Endothelial cell (in vitro differentiated cells): ENCODE data around the gene RBM18. TPM values are rescaled to one million over a fixed set of nuclear protein-coding genes. Genes with fewer than 3 reads are reported as not detected.

Experiments
- DNase-seq: peaks from one replicate; pipeline ENCODE4 v3.0.0; 2021; ENCODE audit warnings: low spot score
- H3K27ac Mint-ChIP-seq: one replicate; pipeline ENCODE4 v1.8.0; 2021; ENCODE audit warnings: mixed read lengths, inconsistent platforms; ENCODE audit not compliant: unreplicated experiment
- H3K27me3 Mint-ChIP-seq: one replicate; pipeline ENCODE4 v1.8.0; 2021; ENCODE audit warnings: mild to moderate bottlenecking, moderate library complexity, mixed read lengths, inconsistent platforms; ENCODE audit not compliant: unreplicated experiment
- H3K36me3 Mint-ChIP-seq: one replicate; pipeline ENCODE4 v1.8.0; 2021; ENCODE audit warnings: mild to moderate bottlenecking, low read depth, mixed read lengths, inconsistent platforms; ENCODE audit not compliant: unreplicated experiment
- H3K4me1 Mint-ChIP-seq: one replicate; pipeline ENCODE4 v1.8.0; 2021; ENCODE audit warnings: mild to moderate bottlenecking, mixed read lengths, inconsistent platforms; ENCODE audit not compliant: unreplicated experiment
- H3K4me3 Mint-ChIP-seq: one replicate; pipeline ENCODE4 v1.8.0; 2021; ENCODE audit warnings: mild to moderate bottlenecking, mixed read lengths, inconsistent platforms; ENCODE audit not compliant: unreplicated experiment
- H3K9me3 Mint-ChIP-seq: one replicate; pipeline ENCODE4 v1.8.0; 2021; ENCODE audit warnings: mixed read lengths, inconsistent platforms; ENCODE audit not compliant: unreplicated experiment
- total RNA-seq: library from RNA; stranded (reverse); fragmentation: NEBNext Ultra II Directional; extraction: Animal tissue kit (Norgen Biotek cat#: 25700); gene quantifications from one replicate; pipeline ENCODE4 v1.2.1, GENCODE V29; 2021; ENCODE audit not compliant: unreplicated experiment
- TF ChIP-seq, protein P1 (sequence below): fragments of 200-600 bp; sonication (generic); IDR thresholded peaks from one replicate; pipeline ENCODE4 v1.5.0; 2021; ENCODE audit warnings: antibody characterized with exemption; ENCODE audit not compliant: unreplicated experiment

Gene RBM18
- total RNA-seq, 1 donor from 2014 or later, result 22.2 TPM

DNA sequence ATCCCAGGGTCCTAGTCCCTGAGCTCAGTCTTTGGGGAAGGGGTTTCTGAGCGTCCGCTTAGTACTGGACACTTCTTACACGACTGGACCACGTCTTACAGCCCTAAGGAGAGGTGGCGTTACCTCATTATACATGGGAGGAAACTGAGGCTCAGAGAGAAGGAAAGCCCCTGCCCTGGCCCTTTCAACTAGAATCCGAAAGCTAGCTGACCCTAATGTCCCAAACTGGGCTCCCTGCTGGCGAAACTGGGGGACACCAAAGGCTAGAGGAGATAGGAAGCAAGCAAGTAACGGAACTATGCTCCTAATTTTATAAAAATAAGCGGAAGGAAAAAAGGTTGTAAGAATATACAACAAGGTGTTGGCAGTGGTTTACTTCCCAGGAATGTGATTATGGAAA is 50.1 kb downstream of the RBM18 start:
- peaks cover 22% of the 10 kb centered on the region for H3K27me3 Mint-ChIP-seq
- H3K27ac Mint-ChIP-seq, result peak overlapping the region; percentile 77
- DNase-seq, result no peak
- no peaks in the 10 kb centered on the region for H3K9me3 Mint-ChIP-seq
- H3K4me1 Mint-ChIP-seq, result peaks cover 26% of the 10 kb centered on the region
- H3K4me3 Mint-ChIP-seq, result peak overlapping the region; percentile 79
- TF ChIP-seq, protein P1, sequence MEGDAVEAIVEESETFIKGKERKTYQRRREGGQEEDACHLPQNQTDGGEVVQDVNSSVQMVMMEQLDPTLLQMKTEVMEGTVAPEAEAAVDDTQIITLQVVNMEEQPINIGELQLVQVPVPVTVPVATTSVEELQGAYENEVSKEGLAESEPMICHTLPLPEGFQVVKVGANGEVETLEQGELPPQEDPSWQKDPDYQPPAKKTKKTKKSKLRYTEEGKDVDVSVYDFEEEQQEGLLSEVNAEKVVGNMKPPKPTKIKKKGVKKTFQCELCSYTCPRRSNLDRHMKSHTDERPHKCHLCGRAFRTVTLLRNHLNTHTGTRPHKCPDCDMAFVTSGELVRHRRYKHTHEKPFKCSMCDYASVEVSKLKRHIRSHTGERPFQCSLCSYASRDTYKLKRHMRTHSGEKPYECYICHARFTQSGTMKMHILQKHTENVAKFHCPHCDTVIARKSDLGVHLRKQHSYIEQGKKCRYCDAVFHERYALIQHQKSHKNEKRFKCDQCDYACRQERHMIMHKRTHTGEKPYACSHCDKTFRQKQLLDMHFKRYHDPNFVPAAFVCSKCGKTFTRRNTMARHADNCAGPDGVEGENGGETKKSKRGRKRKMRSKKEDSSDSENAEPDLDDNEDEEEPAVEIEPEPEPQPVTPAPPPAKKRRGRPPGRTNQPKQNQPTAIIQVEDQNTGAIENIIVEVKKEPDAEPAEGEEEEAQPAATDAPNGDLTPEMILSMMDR, result no peak
- peaks cover 24% of the 10 kb centered on the region for H3K36me3 Mint-ChIP-seq

DNA sequence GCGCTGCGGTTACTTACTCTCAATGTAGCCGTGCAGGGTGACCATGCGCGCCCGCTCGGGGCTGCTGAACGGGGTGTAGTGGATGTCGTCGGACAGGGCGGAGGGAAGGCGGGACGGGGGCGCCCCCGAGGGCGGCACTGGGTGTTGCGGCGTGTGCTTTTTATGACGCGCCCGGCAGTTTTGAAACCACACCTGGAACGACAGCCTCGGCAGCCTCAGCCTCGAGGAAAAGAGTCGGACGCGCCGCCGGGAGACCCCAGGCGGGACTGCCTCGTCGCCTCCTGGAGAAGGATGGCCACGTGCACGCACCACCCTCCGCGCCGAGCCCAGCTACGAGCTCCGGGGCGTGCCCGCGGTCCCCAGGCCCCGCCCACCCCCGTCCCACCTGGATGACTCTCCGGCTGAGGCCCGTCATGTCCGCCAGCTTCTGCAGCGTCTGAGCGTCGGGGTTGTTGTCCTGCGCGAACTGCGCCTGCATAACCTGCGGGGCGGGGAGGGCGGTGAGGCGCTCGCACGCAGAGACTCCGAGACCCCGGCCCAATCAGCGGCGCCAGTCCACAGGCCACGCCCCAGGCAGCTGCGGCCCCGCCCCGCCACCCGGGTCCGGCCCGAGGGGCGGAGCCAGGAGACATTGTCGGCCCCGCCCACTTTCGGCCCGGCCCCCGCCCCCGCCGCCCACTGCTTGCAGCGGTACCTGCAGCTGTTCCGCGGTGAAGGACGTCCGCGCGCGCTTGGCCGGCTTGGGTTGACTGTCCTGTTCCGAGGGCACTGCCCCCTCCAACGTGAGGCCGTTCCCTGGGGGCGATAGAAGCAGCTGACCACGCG is 50.8 kb downstream of the RBM18 start:
- H3K4me1 Mint-ChIP-seq, result peaks cover 19% of the 10 kb centered on the region
- peak; percentile 84 for DNase-seq
- peak overlapping the region; percentile 79 for H3K4me3 Mint-ChIP-seq
- TF ChIP-seq, protein P1, result no peak
- no peaks in the 10 kb centered on the region for H3K9me3 Mint-ChIP-seq
- H3K27ac Mint-ChIP-seq, result no peak overlapping the region
- peaks cover 27% of the 10 kb centered on the region for H3K36me3 Mint-ChIP-seq
- H3K27me3 Mint-ChIP-seq, result peaks cover 22% of the 10 kb centered on the region

DNA sequence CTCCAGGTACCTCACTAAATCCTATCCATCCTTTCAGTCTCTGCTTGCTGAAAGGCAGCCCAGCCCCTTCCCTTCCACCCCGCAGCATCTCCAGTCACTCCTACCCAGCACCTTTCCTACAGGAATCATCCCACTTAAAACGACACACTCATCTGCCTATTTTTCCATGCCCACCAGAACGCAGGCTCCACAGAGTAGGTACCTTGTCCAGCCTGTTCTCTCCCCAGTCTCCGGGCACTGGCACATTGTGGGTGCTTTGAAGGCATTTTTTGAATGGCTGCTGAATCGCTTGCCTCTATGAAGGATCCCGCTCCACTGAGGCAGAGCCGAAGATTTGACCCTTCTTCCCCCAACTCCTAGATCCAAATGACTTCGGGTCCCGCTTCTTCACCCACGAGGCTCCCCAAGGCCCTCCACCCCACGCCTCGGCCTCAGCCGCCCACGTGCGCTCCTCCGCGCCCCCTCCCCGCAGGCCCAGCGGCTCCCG is 51.5 kb downstream of the RBM18 start:
- Mint-ChIP-seq H3K36me3 (peaks cover 25% of the 10 kb centered on the region), H3K4me3 (peak overlapping the region; percentile 79), H3K4me1 (peaks cover 12% of the 10 kb centered on the region), H3K27ac (peak overlapping the region; percentile 45), H3K27me3 (peaks cover 22% of the 10 kb centered on the region), H3K9me3 (no peaks in the 10 kb centered on the region)
- TF ChIP-seq, protein P1, result no peak
- DNase-seq, result no peak

DNA sequence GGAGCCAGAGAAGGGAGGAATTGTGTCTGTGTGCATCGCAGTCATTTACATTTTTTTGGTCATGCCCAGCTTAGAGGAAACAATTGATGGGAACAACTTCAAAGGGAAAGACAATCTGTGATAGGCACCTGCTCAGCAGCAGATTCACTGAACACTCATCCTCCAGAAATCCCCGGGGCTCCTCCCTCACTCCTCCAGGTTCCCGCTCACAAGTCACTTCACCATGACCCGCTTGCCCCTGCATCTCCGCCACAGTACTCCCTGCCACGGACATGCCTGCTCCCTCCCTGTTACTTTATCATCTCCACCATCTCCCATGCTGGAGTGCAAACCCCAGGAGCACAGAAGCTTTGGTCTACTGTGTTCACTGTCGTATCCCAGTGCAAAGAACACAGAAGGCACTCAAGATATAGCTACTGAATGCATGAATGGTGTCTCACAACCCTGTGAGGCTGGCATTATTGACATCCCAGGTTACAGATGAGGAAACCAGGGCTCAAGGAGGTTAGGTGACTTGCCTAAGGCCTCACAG is 52.1 kb downstream of the RBM18 start:
- peaks cover 8% of the 10 kb centered on the region for H3K4me1 Mint-ChIP-seq
- TF ChIP-seq, protein P1, result no peak
- H3K27me3 Mint-ChIP-seq, result peaks cover 24% of the 10 kb centered on the region
- no peak for DNase-seq
- no peaks in the 10 kb centered on the region for H3K9me3 Mint-ChIP-seq
- H3K4me3 Mint-ChIP-seq, result peak overlapping the region; percentile 21
- no peak overlapping the region for H3K27ac Mint-ChIP-seq
- H3K36me3 Mint-ChIP-seq, result peaks cover 25% of the 10 kb centered on the region

DNA sequence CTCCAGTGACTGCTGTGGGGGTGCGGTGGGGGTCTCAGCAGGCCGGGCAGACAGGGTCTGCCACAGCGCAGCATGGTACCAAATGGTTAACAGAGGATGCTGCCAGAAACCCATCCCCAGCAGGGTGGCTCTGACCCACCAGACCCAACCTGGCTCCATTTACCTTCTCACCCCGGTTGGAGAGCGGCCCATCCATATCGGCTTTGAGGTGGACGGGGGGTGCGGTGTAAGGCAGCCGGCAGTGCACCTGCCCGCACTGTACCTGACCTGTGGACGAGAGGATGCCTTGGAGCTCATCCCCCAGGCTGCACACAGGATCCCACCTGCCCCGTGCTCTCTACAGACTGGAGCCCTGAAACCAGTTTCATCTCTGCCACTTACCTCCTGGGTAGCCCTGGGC is 55.2 kb downstream of the RBM18 start:
- H3K4me1 Mint-ChIP-seq, result peaks cover 2% of the 10 kb centered on the region
- peaks cover 16% of the 10 kb centered on the region for H3K27me3 Mint-ChIP-seq
- TF ChIP-seq, protein P1, result no peak

More for the DNA sequence above, 55.2 kb downstream of the RBM18 start:
- DNase-seq, result no peak
- Mint-ChIP-seq H3K27ac (no peak overlapping the region), H3K9me3 (no peaks in the 10 kb centered on the region), H3K4me3 (no peak overlapping the region), H3K36me3 (peaks cover 14% of the 10 kb centered on the region)
